Liver (tissue), 9 donors: ENCODE data around the gene NHLRC3. TPM values are rescaled to one million over a fixed set of nuclear protein-coding genes. Genes with fewer than 3 reads are reported as not detected.
"Not testable (repeated sequence)": the region's sequence is repeated elsewhere in the genome, so short reads cannot be mapped to it uniquely, and the experiment has no call there.

Experiments
- DNase-seq: peaks from one replicate; pipeline ENCODE4 v3.0.0-alpha.2; 2017; ENCODE audit warnings: low spot score
- H3K27ac ChIP-seq, 2 donors: one replicate each; pipeline ENCODE4 v1.7.0; 2013; ENCODE audit warnings: inconsistent platforms in 2 of 2, low read length in 2 of 2, control low read depth in 1 of 2, low read depth in 1 of 2, mild to moderate bottlenecking in 1 of 2
- H3K27me3 ChIP-seq, 4 donors: one replicate each; pipeline versions ENCODE4 v1.6.1 to v1.7.0; 2013; ENCODE audit warnings: low read length in 3 of 4, inconsistent platforms in 1 of 4, mild to moderate bottlenecking in 1 of 4, moderate library complexity in 1 of 4; ENCODE audit not compliant: control insufficient read depth in 4 of 4, insufficient read depth in 4 of 4
- H3K36me3 ChIP-seq, 4 donors: one replicate each; pipeline versions ENCODE4 v1.6.1 to v1.7.0; 2013; ENCODE audit warnings: low read length in 3 of 4, mild to moderate bottlenecking in 3 of 4, low read depth in 1 of 4, moderate library complexity in 1 of 4; ENCODE audit not compliant: control insufficient read depth in 4 of 4, insufficient read depth in 3 of 4
- H3K4me1 ChIP-seq, 4 donors: one replicate each; pipeline versions ENCODE4 v1.6.1 to v1.7.0; 2013; ENCODE audit warnings: low read length in 3 of 4, mild to moderate bottlenecking in 3 of 4, moderate library complexity in 1 of 4; ENCODE audit not compliant: control insufficient read depth in 4 of 4, insufficient read depth in 4 of 4
- H3K4me3 ChIP-seq, 3 donors: one replicate each; pipeline versions ENCODE4 v1.6.1 to v1.7.0; 2013; ENCODE audit warnings: low read length in 3 of 3, control low read depth in 1 of 3, low read depth in 1 of 3, mild to moderate bottlenecking in 1 of 3
- H3K9ac ChIP-seq, 2 donors: one replicate each; pipeline ENCODE4 v1.7.0; 2013; ENCODE audit warnings: low read length in 2 of 2, mild to moderate bottlenecking in 2 of 2, moderate library complexity in 2 of 2, control low read depth in 1 of 2, low read depth in 1 of 2
- H3K9me3 ChIP-seq, 4 donors: one replicate each; pipeline versions ENCODE4 v1.6.1 to v1.7.0; 2013; ENCODE audit warnings: low read length in 3 of 4; ENCODE audit not compliant: control insufficient read depth in 4 of 4
- EGR1 ChIP-seq, 2 donors: IDR thresholded peaks; 2 replicates each; pipeline ENCODE4 v1.6.1; 2016 to 2018; ENCODE audit warnings: antibody characterized with exemption in 2 of 2, low read depth in 2 of 2
- FOXA1 ChIP-seq: IDR thresholded peaks from 2 replicates; pipeline ENCODE4 v1.6.1; 2016; ENCODE audit warnings: antibody characterized with exemption
- FOXA2 ChIP-seq: IDR thresholded peaks from 2 replicates; pipeline ENCODE4 v1.6.1; 2016; ENCODE audit warnings: antibody characterized with exemption
- GABPA ChIP-seq, 2 donors: IDR thresholded peaks in 1 of 2; conservative IDR thresholded peaks in 1 of 2; 2 replicates each; pipeline ENCODE4 v1.6.1; 2016; ENCODE audit warnings: antibody characterized with exemption in 2 of 2, mild to moderate bottlenecking in 1 of 2, moderate library complexity in 1 of 2
- JUND ChIP-seq, 2 donors: IDR thresholded peaks; 2 replicates each; pipeline ENCODE4 v1.6.1; 2016; ENCODE audit warnings: antibody characterized with exemption in 2 of 2
- NR2F2 ChIP-seq: IDR thresholded peaks from 2 replicates; pipeline ENCODE4 v1.6.1; 2016; ENCODE audit warnings: antibody characterized with exemption
- RAD21 ChIP-seq, 2 donors: IDR thresholded peaks; 2 replicates each; pipeline ENCODE4 v1.6.1; 2016; ENCODE audit warnings: antibody characterized with exemption in 2 of 2, mild to moderate bottlenecking in 2 of 2
- RXRA ChIP-seq, 2 donors: IDR thresholded peaks; 2 replicates each; pipeline ENCODE4 v1.6.1; 2017 to 2018; ENCODE audit warnings: antibody characterized with exemption in 2 of 2, mild to moderate bottlenecking in 1 of 2
- TAF1 ChIP-seq: conservative IDR thresholded peaks from 2 replicates; pipeline ENCODE4 v1.6.1; 2016; ENCODE audit warnings: antibody characterized with exemption, mild to moderate bottlenecking
- YY1 ChIP-seq: IDR thresholded peaks from 2 replicates; pipeline ENCODE4 v1.6.1; 2016; ENCODE audit warnings: antibody characterized with exemption, mild to moderate bottlenecking
- WGBS: extraction: QIAGEN DNeasy Blood & Tissue Kit; methylation state at CpG from one replicate; pipeline ENCODE4 v1.1.7; 2013; 5-methylcytosine and 5-hydroxymethylcytosine counted together
- polyA plus RNA-seq, 2 donors: library from polyadenylated mRNA; stranded (reverse) in 1 of 2; unstranded in 1 of 2; fragments of 200-250 nt in 1 of 2; fragments of >200 nt in 1 of 2; fragmentation: Nextera tagmentation in 1 of 2; extraction: Ambion mirVana in 1 of 2; gene quantifications; one replicate each; pipeline versions ENCODE4 v1.2.1 to v1.2.3, GENCODE V29; 2013 to 2015
- total RNA-seq, 2 donors: library from RNA; depleted of rRNA; stranded (reverse); fragments of >200 nt; gene quantifications; one replicate each; pipeline ENCODE4 v1.2.3, GENCODE V29; 2014
- TF ChIP-seq, protein P1 (sequence below): IDR thresholded peaks from 2 replicates; pipeline ENCODE4 v1.6.1; 2016; ENCODE audit warnings: antibody characterized with exemption
- TF ChIP-seq, protein P2 (sequence below): fragments of 150-350 bp; IDR thresholded peaks from 2 replicates; pipeline ENCODE4 v1.5.1; 2017; ENCODE audit warnings: improper control_type of control experiment, low read depth, low read length; ENCODE audit not compliant: missing input control
- TF ChIP-seq, protein P3 (sequence below): IDR thresholded peaks from 2 replicates; pipeline ENCODE4 v1.6.1; 2016; ENCODE audit warnings: antibody characterized with exemption
- donor health status: healthy.
- donor health status: healthy.
- donor health status: healthy.
- donor health status: healthy.
- donor health status: healthy.

Gene NHLRC3
- total and polyA plus RNA-seq, 4 donors = 8.4 to 16.2 (median 12.7) TPM

DNA sequence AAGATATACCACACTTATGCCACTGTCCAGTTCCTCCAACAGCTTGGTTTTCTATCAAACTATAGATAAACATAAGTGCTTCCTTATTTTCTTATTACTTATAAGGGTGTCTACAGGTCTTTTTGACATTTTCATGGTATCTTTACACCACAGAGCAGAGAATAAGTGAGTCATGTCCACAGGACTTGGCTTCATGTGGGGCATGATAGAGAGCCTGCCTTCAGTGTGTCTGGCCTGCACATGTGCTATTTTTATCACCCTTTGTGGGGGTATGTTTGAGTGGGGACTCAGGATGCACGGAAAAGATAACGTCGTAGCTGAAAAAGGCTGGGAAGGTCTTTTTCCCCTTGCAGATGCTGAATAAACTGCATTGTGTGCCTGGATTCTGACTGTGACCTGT lies 39.5 kb upstream of the NHLRC3 start:
- Histone ChIP-seq H3K36me3 (no peaks in the 10 kb centered on the region), H3K27me3 (no peaks in the 10 kb centered on the region), H3K4me1 (no peaks in the 10 kb centered on the region), H3K4me3 (no peak overlapping the region), H3K9me3 (no peaks in the 10 kb centered on the region), H3K9ac (no peak overlapping the region), H3K27ac (no peak overlapping the region)
- 77% methylated on average over 3 of the region's 3 CpGs for WGBS
- DNase-seq = no peak
- TF ChIP-seq, protein P1, sequence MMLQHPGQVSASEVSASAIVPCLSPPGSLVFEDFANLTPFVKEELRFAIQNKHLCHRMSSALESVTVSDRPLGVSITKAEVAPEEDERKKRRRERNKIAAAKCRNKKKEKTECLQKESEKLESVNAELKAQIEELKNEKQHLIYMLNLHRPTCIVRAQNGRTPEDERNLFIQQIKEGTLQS = no peak
- TF ChIP-seq FOXA1 (no peak), NR2F2 (no peak), EGR1 (IDR thresholded peaks at IDR 0.05; ENCODE audit: low read depth in 2 of 2) (no peak)
- TF ChIP-seq, protein P2, sequence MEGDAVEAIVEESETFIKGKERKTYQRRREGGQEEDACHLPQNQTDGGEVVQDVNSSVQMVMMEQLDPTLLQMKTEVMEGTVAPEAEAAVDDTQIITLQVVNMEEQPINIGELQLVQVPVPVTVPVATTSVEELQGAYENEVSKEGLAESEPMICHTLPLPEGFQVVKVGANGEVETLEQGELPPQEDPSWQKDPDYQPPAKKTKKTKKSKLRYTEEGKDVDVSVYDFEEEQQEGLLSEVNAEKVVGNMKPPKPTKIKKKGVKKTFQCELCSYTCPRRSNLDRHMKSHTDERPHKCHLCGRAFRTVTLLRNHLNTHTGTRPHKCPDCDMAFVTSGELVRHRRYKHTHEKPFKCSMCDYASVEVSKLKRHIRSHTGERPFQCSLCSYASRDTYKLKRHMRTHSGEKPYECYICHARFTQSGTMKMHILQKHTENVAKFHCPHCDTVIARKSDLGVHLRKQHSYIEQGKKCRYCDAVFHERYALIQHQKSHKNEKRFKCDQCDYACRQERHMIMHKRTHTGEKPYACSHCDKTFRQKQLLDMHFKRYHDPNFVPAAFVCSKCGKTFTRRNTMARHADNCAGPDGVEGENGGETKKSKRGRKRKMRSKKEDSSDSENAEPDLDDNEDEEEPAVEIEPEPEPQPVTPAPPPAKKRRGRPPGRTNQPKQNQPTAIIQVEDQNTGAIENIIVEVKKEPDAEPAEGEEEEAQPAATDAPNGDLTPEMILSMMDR = no peak

DNA sequence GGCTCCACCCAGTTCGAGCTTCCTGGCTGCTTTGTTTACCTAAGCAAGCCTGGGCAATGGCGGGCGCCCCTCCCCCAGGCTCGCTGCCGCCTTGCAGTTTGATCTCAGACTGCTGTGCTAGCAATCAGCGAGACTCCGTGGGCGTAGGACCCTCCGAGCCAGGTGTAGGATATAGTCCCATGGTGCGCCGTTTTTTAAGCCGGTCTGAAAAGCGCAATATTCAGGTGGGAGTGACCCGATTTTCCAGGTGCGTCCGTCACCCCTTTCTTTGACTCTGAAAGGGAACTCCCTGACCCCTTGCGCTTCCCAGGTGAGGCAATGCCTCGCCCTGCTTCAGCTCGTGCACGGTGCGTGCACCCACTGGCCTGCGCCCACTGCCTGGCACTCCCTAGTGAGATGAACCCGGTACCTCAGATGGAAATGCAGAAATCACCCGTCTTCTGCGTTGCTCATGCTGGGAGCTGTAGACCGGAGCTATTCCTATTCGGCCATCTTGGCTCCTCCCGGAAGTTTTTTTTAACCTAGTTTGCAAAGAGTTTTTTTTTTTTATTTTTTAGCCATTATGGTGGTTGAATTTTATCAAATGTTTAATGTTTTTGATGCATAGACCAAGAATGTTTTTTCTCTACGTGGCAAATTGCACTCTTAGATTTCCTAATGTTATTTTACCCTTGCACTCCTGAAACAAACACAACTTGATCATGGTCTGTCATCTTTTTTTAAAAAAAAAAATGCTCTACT lies 31.7 kb upstream of the NHLRC3 start:
- WGBS = 80% methylated on average over 29 of the region's 29 CpGs
- not testable (repeated sequence) for H3K9me3 ChIP-seq, DNase-seq, H3K4me3 ChIP-seq, H3K27ac ChIP-seq, H3K27me3 ChIP-seq, H3K9ac ChIP-seq, H3K4me1 ChIP-seq
- H3K36me3 ChIP-seq = peaks cover 0 to 17% (median 13%) of the 10 kb centered on the region in 4 donors

DNA sequence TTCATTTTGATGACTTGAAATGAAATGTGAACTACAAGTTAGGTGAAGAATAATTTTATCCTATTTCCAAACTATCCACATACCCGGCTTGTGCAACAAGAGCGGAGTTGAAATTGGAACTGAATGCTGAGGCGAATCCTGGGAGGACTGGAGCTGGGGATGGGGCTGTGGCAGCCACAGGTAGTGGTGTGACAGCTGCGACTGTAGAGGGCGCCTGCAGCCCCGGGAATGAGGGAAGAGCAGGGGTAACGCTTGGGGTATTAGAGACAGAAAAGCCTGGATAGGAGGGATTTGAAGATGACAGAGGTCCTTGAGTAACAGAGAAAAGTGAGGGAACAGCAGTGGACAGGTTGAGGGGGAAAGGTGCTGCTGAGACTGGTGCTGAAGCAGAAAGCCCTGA lies 25.6 kb upstream of the NHLRC3 start:
- peaks cover 0 to 4% (median 2%) of the 10 kb centered on the region in 4 donors for H3K4me1 ChIP-seq
- no peak overlapping the region for H3K27ac ChIP-seq
- no peak for DNase-seq
- H3K27me3 ChIP-seq = no peaks in the 10 kb centered on the region
- no peak overlapping the region for H3K9ac ChIP-seq
- H3K9me3 ChIP-seq = no peaks in the 10 kb centered on the region
- 90% methylated on average over 7 of the region's 7 CpGs for WGBS
- no peak overlapping the region for H3K4me3 ChIP-seq
- H3K36me3 ChIP-seq = peaks cover 6 to 52% (median 40%) of the 10 kb centered on the region in 4 donors
- TF ChIP-seq GABPA (IDR thresholded peaks at IDR 0.05 in 1 of 2, conservative IDR thresholded peaks at IDR 0.05 in 1 of 2) (no peak), RAD21 (IDR thresholded peaks at IDR 0.05) (peak in 1 of 2 donors; percentile 49)

DNA sequence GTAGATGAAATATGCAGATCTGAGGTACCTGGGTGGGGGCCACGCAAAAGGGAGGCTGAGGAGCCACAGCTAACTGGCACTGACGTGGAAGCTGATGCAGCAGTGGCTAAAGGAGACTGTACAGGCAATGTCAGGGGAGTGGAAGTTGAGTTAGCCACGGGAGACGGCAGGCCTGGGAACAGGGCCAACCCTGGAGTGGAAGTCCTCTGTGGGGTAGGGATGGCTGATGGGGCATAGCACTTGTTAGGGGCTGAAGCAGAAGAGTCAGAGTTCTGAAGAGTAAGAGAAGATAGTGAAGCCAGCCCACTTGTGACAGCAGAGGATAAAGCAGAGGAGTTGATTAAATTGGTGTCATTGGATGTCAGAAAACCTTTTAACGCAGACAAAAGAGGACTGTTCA lies 24.8 kb upstream of the NHLRC3 start:
- Histone ChIP-seq H3K27me3 (no peaks in the 10 kb centered on the region), H3K36me3 (peaks cover 6 to 57% (median 42%) of the 10 kb centered on the region in 4 donors), H3K27ac (no peak overlapping the region), H3K9ac (no peak overlapping the region), H3K4me3 (no peak overlapping the region), H3K9me3 (no peaks in the 10 kb centered on the region), H3K4me1 (peaks cover 0 to 4% (median 2%) of the 10 kb centered on the region in 4 donors)
- no peak for DNase-seq
- TF ChIP-seq RXRA (IDR thresholded peaks at IDR 0.05) (no peak), TAF1 (no peak), FOXA2 (no peak), FOXA1 (no peak), NR2F2 (no peak), GABPA (IDR thresholded peaks at IDR 0.05 in 1 of 2, conservative IDR thresholded peaks at IDR 0.05 in 1 of 2) (no peak), YY1 (no peak), JUND (IDR thresholded peaks at IDR 0.05) (no peak), EGR1 (IDR thresholded peaks at IDR 0.05; ENCODE audit: low read depth in 2 of 2) (no peak)
- TF ChIP-seq, protein P3, sequence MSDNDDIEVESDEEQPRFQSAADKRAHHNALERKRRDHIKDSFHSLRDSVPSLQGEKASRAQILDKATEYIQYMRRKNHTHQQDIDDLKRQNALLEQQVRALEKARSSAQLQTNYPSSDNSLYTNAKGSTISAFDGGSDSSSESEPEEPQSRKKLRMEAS = no peak
- 96% methylated on average over 5 of the region's 5 CpGs for WGBS
